ENCODE data around the gene ARHGEF19.
"Not testable (repeated sequence)": the region's sequence is repeated elsewhere in the genome, so short reads cannot be mapped to it uniquely, and the experiment has no call there.

ARHGEF19 gene

GRCh38 chr1:16168144-16168495 lies 44.3 kb downstream of the ARHGEF19 start:
- not testable (repeated sequence) for DNase-seq (ENCODE audit: low read depth in 4 of 4, low spot score in 1 of 4)

- peak; percentile 34 to 55 (median 40) for DNase-seq (ENCODE audit: low read depth in 4 of 4, low spot score in 1 of 4)
Observed at GRCh38 chr1:16167331-16168143, 44.9 kb downstream of the ARHGEF19 start.

- DNase-seq (ENCODE audit: low read depth in 4 of 4, low spot score in 1 of 4), result no peak
Observed at GRCh38 chr1:16166117-16166516, 46.3 kb downstream of the ARHGEF19 start.

GRCh38 chr1:16165548-16165947 lies 46.9 kb downstream of the ARHGEF19 start:
- no peak for DNase-seq (ENCODE audit: low read depth in 4 of 4, low spot score in 1 of 4)

- DNase-seq (ENCODE audit: low read depth in 4 of 4, low spot score in 1 of 4), result no peak
Observed at GRCh38 chr1:16165073-16165364, 47.4 kb downstream of the ARHGEF19 start.

- DNase-seq (ENCODE audit: low read depth in 4 of 4, low spot score in 1 of 4), result peak in 1 of 4 experiments; percentile 21
Observed at GRCh38 chr1:16164213-16165072, 48.0 kb downstream of the ARHGEF19 start.

- not testable (repeated sequence) for DNase-seq (ENCODE audit: low read depth in 4 of 4, low spot score in 1 of 4)
Observed at GRCh38 chr1:16163608-16164212, 48.7 kb downstream of the ARHGEF19 start.

- peak in 2 of 4 experiments; percentile 37 to 44 for DNase-seq (ENCODE audit: low read depth in 4 of 4, low spot score in 1 of 4)
Observed at GRCh38 chr1:16162163-16162822, 50.2 kb downstream of the ARHGEF19 start.

- DNase-seq (ENCODE audit: low read depth in 4 of 4, low spot score in 1 of 4), result no peak
Observed at GRCh38 chr1:16161717-16162116, 50.7 kb downstream of the ARHGEF19 start.

GRCh38 chr1:16158993-16159831 lies 53.2 kb downstream of the ARHGEF19 start:
- DNase-seq (ENCODE audit: low read depth in 4 of 4, low spot score in 1 of 4), result no peak

GRCh38 chr1:16158025-16158424 lies 54.4 kb downstream of the ARHGEF19 start:
- no peak for DNase-seq (ENCODE audit: low read depth in 4 of 4, low spot score in 1 of 4)

GRCh38 chr1:16156848-16157495 lies 55.5 kb downstream of the ARHGEF19 start:
- DNase-seq (ENCODE audit: low read depth in 4 of 4, low spot score in 1 of 4), result no peak

GRCh38 chr1:16155537-16156410 lies 56.7 kb downstream of the ARHGEF19 start, which contains the start of gene EPHA2:
Gene EPHA2 (minus strand): TSS chr1:16156069. CDS start chr1:16155932, 137 bp downstream.
- no peak for DNase-seq (ENCODE audit: low read depth in 4 of 4, low spot score in 1 of 4)

GRCh38 chr1:16153999-16154673 lies 58.3 kb downstream of the ARHGEF19 start:
- DNase-seq (ENCODE audit: low read depth in 4 of 4, low spot score in 1 of 4), result no peak

- DNase-seq (ENCODE audit: low read depth in 4 of 4, low spot score in 1 of 4), result no peak
Observed at GRCh38 chr1:16153096-16153998, 59.1 kb downstream of the ARHGEF19 start.

GRCh38 chr1:16152481-16153087 lies 59.9 kb downstream of the ARHGEF19 start:
- no peak for DNase-seq (ENCODE audit: low read depth in 4 of 4, low spot score in 1 of 4)

GRCh38 chr1:16151995-16152384 lies 60.5 kb downstream of the ARHGEF19 start:
- no peak for DNase-seq (ENCODE audit: low read depth in 4 of 4, low spot score in 1 of 4)

All from stimulated activated CD4-positive, alpha-beta T cell treated with anti-CD3 and anti-CD28 coated beads, Interleukin-1b, Interleukin-23, amount 100 ng/mL, for 24 hours (primary cell).